Lung (tissue), 12 donors: ENCODE results near the gene FAM120A. TPM values are rescaled to one million over a fixed set of nuclear protein-coding genes. Genes with fewer than 3 reads are reported as not detected.

ENCODE experiments used
- ATAC-seq: fragments of 200-7000 bp; cut with Tn5 transposase; one replicate; pipeline ENCODE4 v1.9.1; 2020; ENCODE audit warnings: moderate number of reproducible peaks; ENCODE audit not compliant: insufficient read depth, low FRiP score
- DNase-seq, 3 donors: peaks; one replicate each; pipeline ENCODE4 v3.0.0-alpha.2; 2013 to 2017
- H3K27ac ChIP-seq, 2 donors: one replicate each; pipeline ENCODE4 v1.5.1; 2013; ENCODE audit warnings: mild to moderate bottlenecking in 2 of 2, moderate library complexity in 2 of 2, control low read depth in 1 of 2, inconsistent platforms in 1 of 2, low read depth in 1 of 2, low read length in 1 of 2
- H3K27me3 ChIP-seq, 3 donors: one replicate each; pipeline ENCODE4 v1.5.1; 2013; ENCODE audit warnings: low read length in 2 of 3; ENCODE audit not compliant: control insufficient read depth in 3 of 3, insufficient read depth in 3 of 3
- H3K36me3 ChIP-seq, 4 donors: one replicate each; pipeline ENCODE4 v1.5.1; 2013; ENCODE audit warnings: low read length in 4 of 4, mild to moderate bottlenecking in 1 of 4, moderate library complexity in 1 of 4; ENCODE audit not compliant: control insufficient read depth in 4 of 4, insufficient read depth in 4 of 4
- H3K4me1 ChIP-seq, 5 donors: one replicate each; pipeline ENCODE4 v1.5.1; 2013; ENCODE audit warnings: low read length in 5 of 5, mild to moderate bottlenecking in 2 of 5, moderate library complexity in 1 of 5; ENCODE audit not compliant: control insufficient read depth in 5 of 5, insufficient read depth in 5 of 5
- H3K4me3 ChIP-seq: one replicate; pipeline ENCODE4 v1.5.1; 2013; ENCODE audit warnings: mild to moderate bottlenecking, control low read depth, moderate library complexity
- H3K9ac ChIP-seq, 2 donors: one replicate each; pipeline ENCODE4 v1.5.1; 2013; ENCODE audit warnings: low read length in 2 of 2, control low read depth in 1 of 2; ENCODE audit not compliant: insufficient read depth in 1 of 2
- H3K9me3 ChIP-seq, 4 donors: one replicate each; pipeline ENCODE4 v1.5.1; 2013; ENCODE audit warnings: low read length in 3 of 4, mild to moderate bottlenecking in 1 of 4, moderate library complexity in 1 of 4; ENCODE audit not compliant: control insufficient read depth in 4 of 4, insufficient read depth in 3 of 4
- CTCF ChIP-seq: IDR thresholded peaks from 2 replicates; pipeline ENCODE4 v1.5.1; 2012; ENCODE audit warnings: mild to moderate bottlenecking; ENCODE audit errors: control extremely low read depth, extremely low read depth
- WGBS, 2 donors: extraction: QIAGEN DNeasy Blood & Tissue Kit; methylation state at CpG; one replicate each; pipeline ENCODE4 v1.1.7; 2013; 5-methylcytosine and 5-hydroxymethylcytosine counted together
- polyA plus RNA-seq, 2 donors: library from polyadenylated mRNA; stranded (reverse); fragments of 200-250 nt; gene quantifications; one replicate each; pipeline ENCODE4 v1.2.1, GENCODE V29; 2013
- total RNA-seq, 2 donors: library from RNA; depleted of rRNA in 1 of 2; stranded (reverse); fragments of >200 nt in 1 of 2; gene quantifications; one replicate each; pipeline ENCODE4 v1.2.1, GENCODE V29; 2014 to 2021
- donor health status: control.
- donor health status: control.
- donor health status: Bipolar disorder and iron deficiency.
- donor health status: healthy.
- donor health status: DM: yes; HTN: yes; CAD: no.

Gene FAM120A
- total and polyA plus RNA-seq, 4 donors, result 44.9 to 134 (median 91.2) TPM

- TF ChIP-seq CTCF, result no peak
Observed at GRCh38 chr9:93473411-93473810, 21.9 kb downstream of the FAM120A start.

GRCh38 chr9:93475108-93475507 is 23.6 kb downstream of the FAM120A start:
- peaks cover 0 to 16% (median 4%) of the 10 kb centered on the region in 4 donors for H3K36me3 ChIP-seq
- H3K27me3 ChIP-seq, result no peaks in the 10 kb centered on the region
- no peak overlapping the region for H3K4me3 ChIP-seq
- no peak for TF ChIP-seq CTCF
- no peaks in the 10 kb centered on the region for H3K9me3 ChIP-seq
- no peak for ATAC-seq
- H3K9ac ChIP-seq, result no peak overlapping the region
- no peak overlapping the region for H3K27ac ChIP-seq
- peaks cover 0 to 3% (median 2%) of the 10 kb centered on the region in 5 donors for H3K4me1 ChIP-seq
- no peak for DNase-seq
- WGBS, 2 donors, result 84 to 97% methylated on average over 3 of the region's 3 CpGs

More at GRCh38 chr9:93473411-93473810, 21.9 kb downstream of the FAM120A start:
- Histone ChIP-seq H3K9ac (no peak overlapping the region), H3K9me3 (no peaks in the 10 kb centered on the region), H3K4me3 (no peak overlapping the region), H3K36me3 (peaks cover 0 to 13% (median 4%) of the 10 kb centered on the region in 4 donors), H3K4me1 (peaks cover 7 to 15% (median 8%) of the 10 kb centered on the region in 5 donors), H3K27ac (no peak overlapping the region), H3K27me3 (no peaks in the 10 kb centered on the region)
- WGBS, 2 donors, result 87 to 96% methylated on average over 5 of the region's 5 CpGs
- no peak for ATAC-seq
- DNase-seq, result no peak

- no peak for TF ChIP-seq CTCF
- Histone ChIP-seq H3K27me3 (no peaks in the 10 kb centered on the region), H3K9ac (no peak overlapping the region), H3K27ac (no peak overlapping the region), H3K9me3 (no peaks in the 10 kb centered on the region), H3K4me3 (no peak overlapping the region), H3K36me3 (peaks cover 1 to 16% (median 5%) of the 10 kb centered on the region in 4 donors), H3K4me1 (peaks cover 0 to 4% (median 2%) of the 10 kb centered on the region in 5 donors)
- ATAC-seq (no peak), DNase-seq (no peak)
- 66 to 73% methylated on average over 3 of the region's 3 CpGs for WGBS, 2 donors
Observed at GRCh38 chr9:93475856-93476255, 24.4 kb downstream of the FAM120A start.

GRCh38 chr9:93476924-93477323 is 25.4 kb downstream of the FAM120A start:
- H3K4me1 ChIP-seq, result peaks cover 0 to 6% (median 2%) of the 10 kb centered on the region in 5 donors
- no peak overlapping the region for H3K9ac ChIP-seq
- H3K36me3 ChIP-seq, result peaks cover 0 to 11% (median 5%) of the 10 kb centered on the region in 4 donors
- ATAC-seq (no peak), DNase-seq (no peak)
- H3K9me3 ChIP-seq, result no peaks in the 10 kb centered on the region
- H3K27me3 ChIP-seq, result no peaks in the 10 kb centered on the region
- no peak overlapping the region for H3K4me3 ChIP-seq
- no peak for TF ChIP-seq CTCF
- WGBS, 2 donors, result 92 to 93% methylated on average over 4 of the region's 4 CpGs
- H3K27ac ChIP-seq, result no peak overlapping the region
